ENCODE data around the gene FSCN2.

The FSCN2 gene

GRCh38 chr17:81540676-81541027, 12.5 kb downstream of the FSCN2 start:
- no peak for DNase-seq

GRCh38 chr17:81541123-81541522, 12.9 kb downstream of the FSCN2 start:
- no peak for DNase-seq

- DNase-seq = no peak
Observed at GRCh38 chr17:81542431-81543338, 14.5 kb downstream of the FSCN2 start.

- DNase-seq = no peak
Observed at GRCh38 chr17:81543339-81543675, 15.1 kb downstream of the FSCN2 start.

- DNase-seq = no peak
Observed at GRCh38 chr17:81543756-81544155, 15.6 kb downstream of the FSCN2 start.

GRCh38 chr17:81544281-81544974, 16.3 kb downstream of the FSCN2 start:
- DNase-seq = no peak

GRCh38 chr17:81545160-81545949, 17.2 kb downstream of the FSCN2 start:
- no peak for DNase-seq

- DNase-seq = no peak
Observed at GRCh38 chr17:81546906-81547613, 18.9 kb downstream of the FSCN2 start.

- no peak for DNase-seq
Observed at GRCh38 chr17:81547614-81547982, 19.4 kb downstream of the FSCN2 start.

GRCh38 chr17:81549031-81549557, 20.9 kb downstream of the FSCN2 start:
- DNase-seq = no peak

- no peak for DNase-seq
Observed at GRCh38 chr17:81549826-81550225, 21.6 kb downstream of the FSCN2 start.

GRCh38 chr17:81550285-81550684, 22.1 kb downstream of the FSCN2 start:
- DNase-seq = no peak

GRCh38 chr17:81550830-81551457, 22.8 kb downstream of the FSCN2 start:
- no peak for DNase-seq

- DNase-seq = no peak
Observed at GRCh38 chr17:81551458-81552243, 23.5 kb downstream of the FSCN2 start.

GRCh38 chr17:81552244-81553017, 24.3 kb downstream of the FSCN2 start, which contains the start of gene FAAP100:
Gene FAAP100 (minus strand): TSS chr17:81552353. CDS start chr17:81552330, 23 bp downstream.
- peak; percentile 58 to 77 (median 64) for DNase-seq

GRCh38 chr17:81553018-81553615, 24.9 kb downstream of the FSCN2 start:
- peak; percentile 49 to 78 (median 63) for DNase-seq

- DNase-seq = no peak
Observed at GRCh38 chr17:81553616-81554181, 25.5 kb downstream of the FSCN2 start.

GRCh38 chr17:81556175-81556691, 28.1 kb downstream of the FSCN2 start:
- no peak for DNase-seq

GRCh38 chr17:81556863-81557262, 28.7 kb downstream of the FSCN2 start:
- no peak for DNase-seq
